ENCODE data around the gene NARF.
"Not testable (repeated sequence)": the region's sequence is repeated elsewhere in the genome, so short reads cannot be mapped to it uniquely, and the experiment has no call there.

Gene NARF

GRCh38 chr17:82450357-82451106 lies 8.0 kb upstream of the NARF start, which contains the start of gene CYBC1:
TSS of gene CYBC1 (minus strand) at chr17:82450752. CDS start at chr17:82449254, 1,498 bp downstream.
- H4K12ac ChIP-seq (ENCODE audit: low read depth, low read length): peak within 1 kb of the TSS; percentile 95
- H2BK120ac ChIP-seq (ENCODE audit: insufficient read depth, low read length, poor library complexity): peak within 1 kb of the TSS; percentile 86
- H3K27me3 ChIP-seq (ENCODE audit: insufficient read depth, low read length): no peaks in the 10 kb centered on the region
- no peak within 1 kb of the TSS for H2BK12ac ChIP-seq (ENCODE audit: low read length)
- peak within 1 kb of the TSS; percentile 60 for H2AK5ac ChIP-seq (ENCODE audit: low read length)
- H3K4me2 ChIP-seq (ENCODE audit: low read length): peak within 1 kb of the TSS; percentile 95
- H2AFZ ChIP-seq (ENCODE audit: insufficient read depth, low read length, poor library complexity): peak within 1 kb of the TSS; percentile 95
- peak within 1 kb of the TSS; percentile 97 for H3K18ac ChIP-seq (ENCODE audit: low read length)
- peak within 1 kb of the TSS; percentile 84 for H4K91ac ChIP-seq (ENCODE audit: low read depth, low read length)
- H3K4me1 ChIP-seq (ENCODE audit: control insufficient read depth in 1 of 2, insufficient read depth in 2 of 2, low read length in 2 of 2): peaks cover 8 to 14% of the 10 kb centered on the region in 2 experiments
- H3K23ac ChIP-seq (ENCODE audit: low read length): no peak within 1 kb of the TSS
- peak within 1 kb of the TSS; percentile 58 for H3K27ac ChIP-seq (ENCODE audit: low read depth, low read length)
- WGBS (ENCODE audit: extremely low coverage, insufficient coverage, insufficient read length): no CpG with 5 or more reads among the region's 91 CpGs
- H3K79me2 ChIP-seq (ENCODE audit: control insufficient read depth, insufficient read depth, low read length, poor library complexity): peaks cover 4% of the 10 kb centered on the region
- DNase-seq: peak; percentile 95 to 98
- no peaks in the 10 kb centered on the region for H3K9me3 ChIP-seq (ENCODE audit: insufficient read depth, low read depth, low read length)
- peak within 1 kb of the TSS; percentile 87 for H3K4ac ChIP-seq (ENCODE audit: low read depth, low read length)
- peak within 1 kb of the TSS; percentile 89 for H3K4me3 ChIP-seq (ENCODE audit: low read depth, low read length)
- peak within 1 kb of the TSS; percentile 89 for H3K9ac ChIP-seq (ENCODE audit: low read length)
- H2BK5ac ChIP-seq (ENCODE audit: low read depth, low read length, poor library complexity): peak within 1 kb of the TSS; percentile 32
- peak within 1 kb of the TSS; percentile 97 for H3K14ac ChIP-seq (ENCODE audit: low read length)
- H3K79me1 ChIP-seq (ENCODE audit: low read length): peaks cover 5% of the 10 kb centered on the region
- H4K8ac ChIP-seq (ENCODE audit: low read depth, low read length): peak within 1 kb of the TSS; percentile 99
- peaks cover 10 to 14% of the 10 kb centered on the region in 2 experiments for H3K36me3 ChIP-seq (ENCODE audit: control insufficient read depth in 1 of 2, insufficient read depth in 2 of 2, low read length in 2 of 2)

GRCh38 chr17:82452162-82452561 lies 6.4 kb upstream of the NARF start:
- Histone ChIP-seq H3K14ac (ENCODE audit: low read length) (no peak overlapping the region), H3K4ac (ENCODE audit: low read depth, low read length) (no peak overlapping the region), H3K18ac (ENCODE audit: low read length) (no peak overlapping the region), H3K4me1 (ENCODE audit: control insufficient read depth in 1 of 2, insufficient read depth in 2 of 2, low read length in 2 of 2) (peaks cover 8 to 12% of the 10 kb centered on the region in 2 experiments), H3K4me3 (ENCODE audit: low read depth, low read length) (no peak overlapping the region), H2AK5ac (ENCODE audit: low read length) (no peak overlapping the region), H2AFZ (ENCODE audit: insufficient read depth, low read length, poor library complexity) (no peak overlapping the region), H3K4me2 (ENCODE audit: low read length) (no peak overlapping the region), H2BK120ac (ENCODE audit: insufficient read depth, low read length, poor library complexity) (no peak overlapping the region), H2BK5ac (ENCODE audit: low read depth, low read length, poor library complexity) (no peak overlapping the region), H3K9me3 (ENCODE audit: insufficient read depth, low read depth, low read length) (no peaks in the 10 kb centered on the region), H3K9ac (ENCODE audit: low read length) (no peak overlapping the region), H3K36me3 (ENCODE audit: control insufficient read depth in 1 of 2, insufficient read depth in 2 of 2, low read length in 2 of 2) (peaks cover 2 to 5% of the 10 kb centered on the region in 2 experiments), H3K79me1 (ENCODE audit: low read length) (peaks cover 5% of the 10 kb centered on the region), H4K12ac (ENCODE audit: low read depth, low read length) (no peak overlapping the region), H3K23ac (ENCODE audit: low read length) (no peak overlapping the region), H2BK12ac (ENCODE audit: low read length) (no peak overlapping the region), H4K91ac (ENCODE audit: low read depth, low read length) (no peak overlapping the region), H3K27ac (ENCODE audit: low read depth, low read length) (no peak overlapping the region), H3K27me3 (ENCODE audit: insufficient read depth, low read length) (no peaks in the 10 kb centered on the region), H4K8ac (ENCODE audit: low read depth, low read length) (no peak overlapping the region), H3K79me2 (ENCODE audit: control insufficient read depth, insufficient read depth, low read length, poor library complexity) (peaks cover 4% of the 10 kb centered on the region)
- no CpG with 5 or more reads among the region's 3 CpGs for WGBS (ENCODE audit: extremely low coverage, insufficient coverage, insufficient read length)
- DNase-seq: no peak

GRCh38 chr17:82453151-82453550 lies 5.4 kb upstream of the NARF start:
- H3K18ac ChIP-seq (ENCODE audit: low read length); H2AFZ ChIP-seq (ENCODE audit: insufficient read depth, low read length, poor library complexity); H3K79me1 ChIP-seq (ENCODE audit: low read length); H3K14ac ChIP-seq (ENCODE audit: low read length); H4K91ac ChIP-seq (ENCODE audit: low read depth, low read length); H4K12ac ChIP-seq (ENCODE audit: low read depth, low read length); H3K79me2 ChIP-seq (ENCODE audit: control insufficient read depth, insufficient read depth, low read length, poor library complexity); H2BK120ac ChIP-seq (ENCODE audit: insufficient read depth, low read length, poor library complexity); H3K27ac ChIP-seq (ENCODE audit: low read depth, low read length); DNase-seq; H3K4me2 ChIP-seq (ENCODE audit: low read length); H3K9me3 ChIP-seq (ENCODE audit: insufficient read depth, low read depth, low read length); H3K4ac ChIP-seq (ENCODE audit: low read depth, low read length); H2AK5ac ChIP-seq (ENCODE audit: low read length); H3K4me3 ChIP-seq (ENCODE audit: low read depth, low read length); H3K27me3 ChIP-seq (ENCODE audit: insufficient read depth, low read length); H4K8ac ChIP-seq (ENCODE audit: low read depth, low read length); H2BK5ac ChIP-seq (ENCODE audit: low read depth, low read length, poor library complexity); H2BK12ac ChIP-seq (ENCODE audit: low read length); H3K36me3 ChIP-seq (ENCODE audit: control insufficient read depth in 1 of 2, insufficient read depth in 2 of 2, low read length in 2 of 2); H3K23ac ChIP-seq (ENCODE audit: low read length); H3K9ac ChIP-seq (ENCODE audit: low read length): not testable (repeated sequence)
- no CpG with 5 or more reads among the region's 7 CpGs for WGBS (ENCODE audit: extremely low coverage, insufficient coverage, insufficient read length)
- peaks cover 10 to 15% of the 10 kb centered on the region in 2 experiments for H3K4me1 ChIP-seq (ENCODE audit: control insufficient read depth in 1 of 2, insufficient read depth in 2 of 2, low read length in 2 of 2)

DNA sequence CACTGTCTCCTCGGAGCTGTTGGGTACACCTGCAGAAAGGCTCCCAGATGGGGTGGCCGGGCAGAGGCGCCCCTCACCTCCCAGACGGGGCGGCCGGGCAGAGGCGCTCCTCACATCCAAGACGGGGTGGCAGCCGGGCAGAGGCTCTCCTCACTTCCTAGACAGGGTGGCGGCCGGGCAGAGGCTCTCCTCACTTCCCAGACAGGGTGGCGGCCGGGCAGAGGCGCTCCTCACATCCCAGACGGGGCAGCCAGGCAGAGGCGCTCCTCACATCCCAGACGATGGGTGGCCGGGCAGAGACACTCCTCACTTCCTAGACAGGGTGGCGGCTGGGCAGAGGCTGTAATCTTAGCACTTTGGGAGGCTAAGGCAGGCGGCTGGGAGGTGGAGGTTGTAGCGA lies 4.8 kb upstream of the NARF start:
- H3K14ac ChIP-seq (ENCODE audit: low read length); H2AFZ ChIP-seq (ENCODE audit: insufficient read depth, low read length, poor library complexity); H4K12ac ChIP-seq (ENCODE audit: low read depth, low read length); H3K4me3 ChIP-seq (ENCODE audit: low read depth, low read length); H2BK5ac ChIP-seq (ENCODE audit: low read depth, low read length, poor library complexity); H3K23ac ChIP-seq (ENCODE audit: low read length); H3K9me3 ChIP-seq (ENCODE audit: insufficient read depth, low read depth, low read length); H3K9ac ChIP-seq (ENCODE audit: low read length); H2AK5ac ChIP-seq (ENCODE audit: low read length); H2BK12ac ChIP-seq (ENCODE audit: low read length); H4K8ac ChIP-seq (ENCODE audit: low read depth, low read length); H3K4me2 ChIP-seq (ENCODE audit: low read length); H2BK120ac ChIP-seq (ENCODE audit: insufficient read depth, low read length, poor library complexity); H3K27me3 ChIP-seq (ENCODE audit: insufficient read depth, low read length); H3K36me3 ChIP-seq (ENCODE audit: control insufficient read depth in 1 of 2, insufficient read depth in 2 of 2, low read length in 2 of 2); H3K4ac ChIP-seq (ENCODE audit: low read depth, low read length); H3K79me1 ChIP-seq (ENCODE audit: low read length); H3K79me2 ChIP-seq (ENCODE audit: control insufficient read depth, insufficient read depth, low read length, poor library complexity); H3K27ac ChIP-seq (ENCODE audit: low read depth, low read length); H4K91ac ChIP-seq (ENCODE audit: low read depth, low read length); H3K18ac ChIP-seq (ENCODE audit: low read length); DNase-seq: not testable (repeated sequence)
- WGBS (ENCODE audit: extremely low coverage, insufficient coverage, insufficient read length): no CpG with 5 or more reads among the region's 21 CpGs
- H3K4me1 ChIP-seq (ENCODE audit: control insufficient read depth in 1 of 2, insufficient read depth in 2 of 2, low read length in 2 of 2): peaks cover 10 to 15% of the 10 kb centered on the region in 2 experiments

Measured in trophoblast cell (in vitro differentiated cells and primary cell).